HTR-8/SVneo (cell line): ENCODE measurements around the gene CHST15.
"Not testable (repeated sequence)": the region's sequence is repeated elsewhere in the genome, so short reads cannot be mapped to it uniquely, and the experiment has no call there.

Experiments used
- DNase-seq: peaks from one replicate; pipeline ENCODE4 v3.0.0; 2011; ENCODE audit warnings: low spot score, mixed read lengths; ENCODE audit not compliant: insufficient read length
- FAIRE-seq: peaks from 2 replicates; lab custom pipeline; 2011; peaks lifted over from hg19 to GRCh38; lab: Jason Lieb, UNC

The CHST15 gene

DNA sequence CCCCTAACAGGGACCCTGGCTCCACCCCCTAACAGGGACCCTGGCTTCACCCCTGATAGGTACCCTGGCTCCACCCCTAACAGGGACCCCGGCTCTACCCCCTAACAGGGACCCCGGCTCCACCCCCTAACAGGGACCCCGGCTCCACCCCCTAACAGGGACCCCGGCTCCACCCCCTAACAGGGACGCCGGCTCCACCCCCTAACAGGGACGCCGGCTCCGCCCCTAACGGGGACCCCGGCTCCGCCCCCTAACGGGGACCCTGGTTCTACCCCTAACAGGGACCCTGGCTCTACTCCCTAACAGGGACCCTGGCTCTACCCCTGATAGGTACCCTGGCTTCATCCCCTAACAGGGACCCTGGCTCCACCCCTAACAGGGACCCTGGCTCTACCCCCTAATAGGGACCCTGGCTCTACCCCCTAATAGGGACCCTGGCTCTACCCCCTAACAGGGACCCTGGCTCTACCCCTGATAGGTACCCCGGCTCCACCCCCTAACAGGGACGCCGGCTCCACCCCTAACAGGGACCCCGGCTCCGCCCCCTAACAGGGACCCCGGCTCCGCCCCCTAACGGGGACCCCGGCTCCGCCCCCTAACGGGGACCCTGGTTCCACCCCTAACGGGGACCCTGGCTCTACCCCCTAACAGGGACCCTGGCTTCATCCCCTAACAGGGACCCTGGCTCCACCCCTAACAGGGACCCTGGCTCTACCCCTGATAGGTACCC is 58.7 kb downstream of the CHST15 start:
- not testable (repeated sequence) for FAIRE-seq, DNase-seq

DNA sequence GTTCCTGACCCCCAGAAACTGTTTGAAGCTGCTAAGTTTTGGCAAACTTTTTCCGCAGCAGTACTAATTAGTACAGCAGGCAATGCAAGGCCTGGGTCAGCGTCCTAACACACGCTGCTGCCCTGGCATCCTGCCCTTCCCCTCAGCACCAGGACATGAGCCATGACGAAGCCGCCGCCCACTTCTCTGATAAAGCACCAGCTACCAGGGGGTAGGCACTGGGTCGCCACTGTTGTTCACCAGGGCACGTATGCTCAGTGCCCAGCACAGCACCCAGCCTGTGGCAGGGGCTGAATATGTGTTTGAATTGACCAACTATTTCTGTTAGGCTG is 59.5 kb downstream of the CHST15 start:
- DNase-seq (no peak), FAIRE-seq (no peak)

DNA sequence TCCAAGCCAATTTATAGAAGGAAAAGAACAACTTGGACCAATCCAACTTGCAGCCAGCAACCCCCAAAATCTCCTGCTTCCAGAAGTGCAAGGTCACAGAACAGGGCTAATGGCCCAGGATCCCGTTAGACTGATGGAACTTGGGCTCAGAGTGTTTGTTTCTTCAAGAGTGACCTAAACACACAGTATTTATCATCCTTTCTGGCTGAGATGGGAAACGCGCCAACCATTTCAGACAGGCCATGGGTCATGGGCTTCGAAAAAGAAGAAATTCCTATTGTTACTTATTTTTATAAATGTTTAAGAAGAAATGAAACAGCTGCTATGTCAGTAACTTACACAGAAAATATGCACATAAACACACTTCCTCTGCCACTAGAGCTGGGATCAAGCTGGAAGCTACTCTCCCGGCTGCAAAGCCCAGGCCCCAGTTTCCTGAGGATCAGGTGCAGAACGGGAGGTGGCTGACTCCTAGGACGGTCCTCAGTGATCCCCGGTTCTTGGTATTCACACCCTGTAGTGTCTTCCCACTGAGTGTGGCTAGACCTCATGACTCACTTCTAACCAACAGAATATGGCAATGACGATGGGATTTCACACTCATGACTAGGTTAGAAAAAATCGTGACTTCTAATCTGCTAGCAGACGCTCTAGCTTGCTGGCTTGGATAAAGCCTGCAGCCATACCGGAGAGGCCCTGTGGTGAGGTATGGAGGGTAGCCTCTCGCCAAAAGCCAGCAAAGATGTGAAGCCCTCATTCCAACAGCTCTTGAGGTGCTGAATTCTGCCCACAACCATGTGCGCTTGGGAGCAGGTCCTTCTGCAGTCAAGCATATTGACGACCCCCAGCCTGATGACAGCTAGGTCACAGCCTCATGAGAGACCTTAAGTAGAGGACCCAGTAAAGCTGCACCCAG is 60.2 kb downstream of the CHST15 start:
- DNase-seq (no peak), FAIRE-seq (no peak)

- DNase-seq (no peak), FAIRE-seq (no peak)
Measured at GRCh38 chr10:124032087-124032935, 61.1 kb downstream of the CHST15 start.

DNA sequence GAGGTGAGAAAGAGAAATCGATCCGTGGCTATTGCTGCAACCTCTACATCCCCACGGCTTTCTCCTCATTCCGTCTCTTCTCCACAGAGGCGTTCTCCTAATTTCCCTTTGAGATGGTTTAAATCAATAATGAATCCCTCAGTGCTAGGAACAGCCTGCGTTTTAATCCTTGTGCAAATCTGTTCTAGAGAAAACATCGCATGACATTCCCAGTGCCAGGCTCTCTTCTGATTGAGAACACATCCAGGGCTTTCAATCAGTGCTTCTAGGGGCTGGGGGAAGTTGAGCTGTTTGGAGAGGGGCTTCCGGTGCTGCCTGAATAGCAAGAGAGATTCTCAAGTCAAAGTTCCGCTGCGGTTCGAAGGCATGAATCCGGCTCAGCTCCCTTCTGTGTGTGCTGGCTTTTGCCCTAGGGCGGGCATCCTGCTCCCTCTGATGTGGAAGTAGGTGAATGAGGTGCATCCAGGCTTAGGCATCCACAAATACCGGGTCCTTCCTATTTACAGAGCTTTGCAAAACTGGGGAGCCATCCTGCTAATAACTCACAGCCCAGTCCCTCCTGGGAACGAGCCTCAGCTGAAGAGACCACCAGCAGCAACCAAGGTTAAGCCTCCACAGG is 62.8 kb downstream of the CHST15 start:
- no peak for FAIRE-seq

GRCh38 chr10:124030061-124030460 is 63.3 kb downstream of the CHST15 start:
- FAIRE-seq (no peak), DNase-seq (no peak)

More for the DNA sequence above, 62.8 kb downstream of the CHST15 start:
- no peak for DNase-seq

- no peak for DNase-seq
- FAIRE-seq, result no peak
Measured at GRCh38 chr10:124029559-124029958, 63.8 kb downstream of the CHST15 start.

- DNase-seq (no peak), FAIRE-seq (no peak)
Measured at GRCh38 chr10:124028700-124029480, 64.5 kb downstream of the CHST15 start.

GRCh38 chr10:124027651-124028050 is 65.7 kb downstream of the CHST15 start:
- FAIRE-seq (no peak), DNase-seq (no peak)

- no peak for FAIRE-seq
Measured at GRCh38 chr10:124027031-124027611, 66.3 kb downstream of the CHST15 start.

GRCh38 chr10:124026589-124026939 is 66.8 kb downstream of the CHST15 start:
- FAIRE-seq (no peak), DNase-seq (no peak)

More at GRCh38 chr10:124027031-124027611, 66.3 kb downstream of the CHST15 start:
- no peak for DNase-seq

DNA sequence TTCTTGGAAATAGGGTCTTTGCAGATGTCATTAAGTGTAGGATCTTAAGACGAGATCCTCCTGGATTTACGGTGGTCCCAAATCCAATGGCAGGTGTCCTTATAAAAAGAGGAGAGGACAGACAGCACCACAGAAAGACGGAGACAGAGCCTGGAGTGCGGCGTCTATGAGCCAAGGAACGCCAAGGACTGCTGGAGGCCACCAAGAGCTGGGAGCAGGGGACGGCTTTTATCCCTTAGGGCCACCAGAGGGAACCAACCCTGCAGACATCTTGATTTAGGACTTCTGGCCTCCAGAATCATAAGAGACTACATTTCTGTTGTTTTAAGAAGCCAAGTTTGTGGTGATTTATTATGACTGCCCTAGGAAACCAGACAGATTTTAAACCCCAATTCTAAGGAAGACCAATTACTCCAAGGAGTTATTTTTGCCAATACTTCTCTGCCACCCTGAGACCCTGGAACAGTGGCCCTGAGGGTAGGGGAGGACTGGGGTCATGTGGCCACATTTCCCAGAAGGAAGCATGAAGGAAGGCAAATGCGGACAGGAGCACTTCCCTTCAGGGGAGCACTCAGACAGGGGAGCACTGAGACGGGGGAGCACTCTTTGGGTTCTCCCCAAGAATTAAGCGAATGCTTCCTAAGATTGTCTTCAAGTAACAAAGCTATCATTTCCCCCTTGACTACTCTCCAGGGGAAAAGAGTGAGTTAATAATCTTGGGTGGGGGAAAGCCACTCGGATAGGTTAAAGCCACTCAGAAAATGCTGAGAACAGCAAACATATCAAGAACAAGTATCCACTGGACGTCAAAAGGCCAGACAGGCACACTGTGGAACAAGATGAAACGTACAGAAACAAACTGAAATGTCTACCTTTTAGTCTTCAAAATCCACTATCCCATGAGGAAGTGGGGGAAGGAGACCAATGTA is 67.5 kb downstream of the CHST15 start:
- DNase-seq (no peak), FAIRE-seq (no peak)

GRCh38 chr10:124025152-124025551 is 68.2 kb downstream of the CHST15 start:
- no peak for FAIRE-seq
- no peak for DNase-seq

DNA sequence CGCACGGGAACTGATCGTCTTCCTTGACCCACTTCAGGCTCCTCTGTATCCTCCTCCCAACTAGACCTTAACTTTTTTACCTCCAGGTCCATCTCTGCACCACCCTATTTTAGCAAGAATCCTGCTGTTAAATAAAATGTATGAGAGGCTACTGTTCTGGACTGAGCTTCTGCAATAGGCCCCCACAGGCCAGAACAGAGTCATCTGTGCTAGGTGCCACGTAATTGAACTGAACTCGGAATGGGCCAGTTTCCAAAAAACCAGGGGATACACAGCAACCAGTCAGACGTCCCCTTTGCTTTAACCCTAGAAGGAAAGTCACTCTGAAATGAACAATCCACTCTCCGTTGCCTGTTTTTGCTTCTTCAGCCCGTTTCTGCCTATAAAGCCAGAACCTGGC is 71.3 kb downstream of the CHST15 start:
- DNase-seq, result no peak
- FAIRE-seq, result no peak

DNA sequence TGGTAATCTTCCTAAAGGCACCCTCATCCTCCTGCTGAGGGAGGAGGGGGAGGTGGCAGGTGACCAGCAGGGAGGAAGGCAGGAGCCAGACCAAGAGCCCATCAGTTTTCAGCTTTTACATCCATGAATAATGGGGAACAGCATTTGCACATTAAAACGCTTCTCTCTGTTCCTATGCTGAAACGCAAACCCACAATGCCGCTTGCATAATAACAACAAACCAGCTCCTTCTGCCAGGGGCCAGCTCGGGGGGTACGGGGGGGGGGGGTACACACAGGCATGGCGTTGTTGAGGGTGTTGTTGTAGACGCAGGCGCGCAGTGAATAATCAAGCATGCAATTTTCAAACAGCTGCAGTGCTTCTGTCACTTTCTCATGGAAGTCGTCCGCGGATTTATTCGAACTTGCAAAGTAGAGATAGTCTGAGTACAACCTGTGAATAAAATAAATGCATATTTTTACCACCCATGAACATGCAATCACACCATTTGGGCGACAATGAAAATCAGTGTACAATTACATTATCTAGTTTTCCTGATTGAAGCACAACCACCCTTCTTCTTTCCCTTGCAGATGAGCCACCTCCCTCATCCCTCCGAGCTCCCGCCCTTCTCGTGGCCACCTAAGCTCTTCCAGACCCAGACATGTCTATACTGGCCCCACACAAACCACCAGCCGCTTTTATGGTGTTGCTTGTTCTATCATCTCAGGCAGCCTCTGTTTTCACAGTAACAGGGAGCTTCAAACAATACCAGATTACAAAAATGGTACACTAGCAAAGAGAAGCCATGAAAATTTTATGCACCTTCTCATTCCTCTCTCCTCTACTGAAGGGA is 72.2 kb downstream of the CHST15 start:
- FAIRE-seq (no peak), DNase-seq (no peak)

DNA sequence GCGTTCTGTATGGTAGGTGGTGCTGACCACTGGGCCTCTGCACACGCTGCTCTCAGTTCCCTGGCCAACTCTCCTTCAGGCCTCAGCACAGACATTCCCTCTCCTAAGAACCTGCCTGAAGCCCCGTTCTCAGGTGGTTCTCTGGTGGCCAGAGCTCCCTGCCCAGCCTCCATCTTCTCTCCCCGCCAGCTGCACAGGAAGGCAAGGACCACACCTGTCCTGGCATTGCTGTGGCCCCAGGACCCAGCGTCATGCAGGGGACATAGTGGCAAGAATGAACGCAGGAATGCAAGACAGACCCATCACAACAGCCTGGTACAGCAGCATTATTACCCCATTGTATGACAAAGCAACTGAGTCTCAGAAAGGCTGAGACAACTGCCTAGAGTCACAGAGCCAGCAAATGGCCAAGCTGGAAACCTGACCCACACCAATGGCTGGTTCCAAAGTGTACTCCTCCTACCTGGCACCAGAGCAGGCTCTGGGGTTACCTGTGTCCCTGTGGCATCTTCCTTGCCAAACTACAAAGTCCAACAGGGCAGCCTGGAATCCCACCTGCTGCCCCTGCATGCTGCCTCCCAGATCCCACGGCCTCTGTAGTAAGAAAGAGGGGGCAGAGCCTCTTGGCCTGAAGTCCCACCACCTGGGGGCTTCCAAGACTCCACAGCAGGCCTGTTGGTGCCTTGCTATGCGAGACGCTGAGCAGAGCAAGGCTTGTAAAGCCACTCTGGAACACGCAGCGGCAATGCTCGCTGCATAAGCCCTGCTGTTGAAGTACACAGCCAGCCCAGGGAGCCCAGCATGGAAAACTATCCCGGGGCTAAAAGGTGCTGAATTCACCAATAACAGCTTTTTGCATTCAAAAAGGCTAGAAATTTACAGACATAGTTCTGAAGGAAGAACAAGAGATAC is 73.3 kb downstream of the CHST15 start:
- DNase-seq (no peak), FAIRE-seq (no peak)
